Spleen (tissue), 7 donors: ENCODE results near the gene GNAI2.

ENCODE experiments used
- POLR2A ChIP-seq, 3 donors: fragments of 450-650 bp; IDR thresholded peaks; one replicate each; pipeline ENCODE4 v1.5.1; 2017; ENCODE audit warnings: antibody characterized with exemption in 3 of 3, mild to moderate bottlenecking in 1 of 3
- POLR2AphosphoS5 ChIP-seq, 3 donors: sonication (generic); formaldehyde crosslinking; IDR thresholded peaks; one replicate each; pipeline ENCODE4 v1.5.1; 2017; ENCODE audit warnings: antibody characterized with exemption in 3 of 3
- TF ChIP-seq, protein P1 (sequence below), 11 experiments: fragments of 200-600 bp in 7 of 11; fragments of 450-650 bp in 4 of 11; sonication (generic) in 4 of 11; IDR thresholded peaks in 8 of 11; conservative IDR thresholded peaks in 3 of 11; 1 replicate in 7 of 11; 2 replicates in 4 of 11; pipeline versions ENCODE4 v1.4.0 to v1.8.0; 2016 to 2021; ENCODE audit warnings: antibody characterized with exemption in 11 of 11, inconsistent platforms in 4 of 11, mild to moderate bottlenecking in 1 of 11
- donor health status: DM: no; HTN: no; CAD: no; lungs with moderate emphysema.
- donor health status: DM: no; HTN: no; CAD: no.
- donor health status: DM: no; HTN: no; CAD: no.

DNA sequence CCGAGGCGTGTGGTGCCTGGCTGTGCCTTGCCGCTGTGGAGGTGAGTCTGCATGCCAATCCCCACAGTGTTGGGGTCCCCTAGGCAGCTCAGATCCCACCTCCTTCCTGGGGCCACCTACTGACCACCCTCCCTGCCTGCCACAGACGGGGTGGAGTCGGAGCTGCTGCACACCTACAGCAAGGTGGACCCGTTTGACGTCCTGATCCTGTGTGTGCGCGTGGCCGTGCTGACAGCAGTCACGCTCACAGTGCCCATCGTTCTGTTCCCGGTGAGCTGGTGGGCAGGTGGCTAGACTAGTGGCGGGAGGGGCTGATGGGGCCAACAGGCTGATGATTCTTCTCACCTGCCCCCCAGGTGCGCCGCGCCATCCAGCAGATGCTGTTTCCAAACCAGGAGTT, 17.6 kb upstream of the GNAI2 start:
- TF ChIP-seq, protein P1, sequence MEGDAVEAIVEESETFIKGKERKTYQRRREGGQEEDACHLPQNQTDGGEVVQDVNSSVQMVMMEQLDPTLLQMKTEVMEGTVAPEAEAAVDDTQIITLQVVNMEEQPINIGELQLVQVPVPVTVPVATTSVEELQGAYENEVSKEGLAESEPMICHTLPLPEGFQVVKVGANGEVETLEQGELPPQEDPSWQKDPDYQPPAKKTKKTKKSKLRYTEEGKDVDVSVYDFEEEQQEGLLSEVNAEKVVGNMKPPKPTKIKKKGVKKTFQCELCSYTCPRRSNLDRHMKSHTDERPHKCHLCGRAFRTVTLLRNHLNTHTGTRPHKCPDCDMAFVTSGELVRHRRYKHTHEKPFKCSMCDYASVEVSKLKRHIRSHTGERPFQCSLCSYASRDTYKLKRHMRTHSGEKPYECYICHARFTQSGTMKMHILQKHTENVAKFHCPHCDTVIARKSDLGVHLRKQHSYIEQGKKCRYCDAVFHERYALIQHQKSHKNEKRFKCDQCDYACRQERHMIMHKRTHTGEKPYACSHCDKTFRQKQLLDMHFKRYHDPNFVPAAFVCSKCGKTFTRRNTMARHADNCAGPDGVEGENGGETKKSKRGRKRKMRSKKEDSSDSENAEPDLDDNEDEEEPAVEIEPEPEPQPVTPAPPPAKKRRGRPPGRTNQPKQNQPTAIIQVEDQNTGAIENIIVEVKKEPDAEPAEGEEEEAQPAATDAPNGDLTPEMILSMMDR (IDR thresholded peaks at IDR 0.05 in 8 of 11, conservative IDR thresholded peaks at IDR 0.05 in 3 of 11): no peak
- TF ChIP-seq POLR2A (IDR thresholded peaks at IDR 0.05): no peak
- TF ChIP-seq POLR2AphosphoS5 (IDR thresholded peaks at IDR 0.05): no peak
